OCI-LY3 (cell line): ENCODE data around the gene JAML.

Experiments
- H2AFZ ChIP-seq: fragments of 200-600, 300-600 bp; shearing (Covaris generic); 2 replicates; pipeline ENCODE4 v1.6.0; 2014; ENCODE audit warnings: antibody characterized with exemption, low read depth, low read length
- H3K27ac ChIP-seq: fragments of 200-600, 300-600 bp; sonication (generic); 2 replicates; pipeline ENCODE4 v1.5.1; 2014; ENCODE audit warnings: mild to moderate bottlenecking, low read length, moderate library complexity, mixed read lengths
- H3K27me3 ChIP-seq: fragments of 200-600, 300-600 bp; sonication (generic); 2 replicates; pipeline ENCODE4 v1.6.1; 2014; ENCODE audit warnings: low read depth, low read length, mixed read lengths
- H3K36me3 ChIP-seq: fragments of 200-600, 300-600 bp; sonication (generic); replicated peaks from 2 replicates; pipeline ENCODE3; 2014; ENCODE audit warnings: low read depth, low read length, mixed read lengths
- H3K4me1 ChIP-seq: fragments of 300-600, 200-600 bp; sonication (generic); 2 replicates; pipeline ENCODE4 v1.6.1; 2014; ENCODE audit warnings: low read length, mixed read lengths
- H3K4me2 ChIP-seq: fragments of 200-600, 300-600 bp; sonication (generic); 2 replicates; pipeline ENCODE4 v1.6.1; 2014; ENCODE audit warnings: low read length, mixed read lengths
- H3K4me3 ChIP-seq: fragments of 300-600, 200-600 bp; sonication (generic); 2 replicates; pipeline ENCODE4 v1.5.1; 2014; ENCODE audit warnings: antibody characterized with exemption, mild to moderate bottlenecking, low read length, moderate library complexity
- H3K79me2 ChIP-seq: fragments of 300-600, 200-600 bp; shearing (Covaris generic); 2 replicates; pipeline ENCODE4 v1.6.1; 2014; ENCODE audit warnings: mild to moderate bottlenecking, low read length, mixed read lengths
- H3K9ac ChIP-seq: fragments of 300-600, 200-600 bp; shearing (Covaris generic); 2 replicates; pipeline ENCODE4 v1.6.0; 2014; ENCODE audit warnings: mild to moderate bottlenecking, low read length, moderate library complexity
- H3K9me3 ChIP-seq: fragments of 200-600, 300-600 bp; shearing (Covaris generic); 2 replicates; pipeline ENCODE4 v1.6.1; 2014; ENCODE audit warnings: low read length, mixed read lengths; ENCODE audit not compliant: insufficient read depth
- H4K20me1 ChIP-seq: fragments of 200-600, 300-600 bp; sonication (generic); 2 replicates; pipeline ENCODE4 v1.6.1; 2016; ENCODE audit warnings: low read length, mixed read lengths; ENCODE audit not compliant: insufficient read depth
- EZH2phosphoT487 ChIP-seq: fragments of 200-600 bp; shearing (Covaris generic); IDR thresholded peaks from 2 replicates; pipeline ENCODE4 v1.6.1; 2018; ENCODE audit warnings: antibody characterized with exemption, mixed run types, low read depth
- TF ChIP-seq, protein P1 (sequence below): fragments of 200-600, 300-600 bp; sonication (generic); IDR thresholded peaks from 2 replicates; pipeline ENCODE4 v1.5.1; 2014; ENCODE audit warnings: antibody characterized with exemption, low read length, low read depth

JAML gene

DNA sequence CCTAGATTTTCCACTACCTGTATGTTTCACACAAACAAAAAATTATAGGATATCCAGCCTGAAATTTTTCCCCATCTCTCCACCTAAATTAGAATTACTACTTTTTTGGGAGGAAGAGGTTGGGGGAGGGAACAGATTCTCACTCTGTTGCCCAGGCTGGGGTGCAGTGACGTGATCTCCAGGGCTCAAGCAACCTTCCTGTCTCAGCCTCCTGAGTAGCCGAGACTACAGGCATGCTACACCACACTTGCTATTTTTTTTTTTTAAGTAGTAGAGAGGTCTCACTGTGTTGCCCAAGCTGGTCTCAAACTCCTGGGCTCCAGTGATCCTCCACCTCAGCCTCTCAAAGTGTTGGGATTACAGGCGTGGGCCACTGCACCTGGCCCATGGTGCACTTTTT is 9.5 kb downstream of the JAML start:
- H3K79me2 ChIP-seq, result no peaks in the 10 kb centered on the region
- H3K4me2 ChIP-seq, result peak overlapping the region; percentile 91
- peak overlapping the region; percentile 60 for H3K4me3 ChIP-seq
- no peaks in the 10 kb centered on the region for H3K36me3 ChIP-seq
- no peak overlapping the region for H3K9ac ChIP-seq
- peaks cover 36% of the 10 kb centered on the region for H3K27me3 ChIP-seq
- H3K27ac ChIP-seq, result no peak overlapping the region
- no peaks in the 10 kb centered on the region for H3K9me3 ChIP-seq
- TF ChIP-seq EZH2phosphoT487, result no peak
- TF ChIP-seq, protein P1, sequence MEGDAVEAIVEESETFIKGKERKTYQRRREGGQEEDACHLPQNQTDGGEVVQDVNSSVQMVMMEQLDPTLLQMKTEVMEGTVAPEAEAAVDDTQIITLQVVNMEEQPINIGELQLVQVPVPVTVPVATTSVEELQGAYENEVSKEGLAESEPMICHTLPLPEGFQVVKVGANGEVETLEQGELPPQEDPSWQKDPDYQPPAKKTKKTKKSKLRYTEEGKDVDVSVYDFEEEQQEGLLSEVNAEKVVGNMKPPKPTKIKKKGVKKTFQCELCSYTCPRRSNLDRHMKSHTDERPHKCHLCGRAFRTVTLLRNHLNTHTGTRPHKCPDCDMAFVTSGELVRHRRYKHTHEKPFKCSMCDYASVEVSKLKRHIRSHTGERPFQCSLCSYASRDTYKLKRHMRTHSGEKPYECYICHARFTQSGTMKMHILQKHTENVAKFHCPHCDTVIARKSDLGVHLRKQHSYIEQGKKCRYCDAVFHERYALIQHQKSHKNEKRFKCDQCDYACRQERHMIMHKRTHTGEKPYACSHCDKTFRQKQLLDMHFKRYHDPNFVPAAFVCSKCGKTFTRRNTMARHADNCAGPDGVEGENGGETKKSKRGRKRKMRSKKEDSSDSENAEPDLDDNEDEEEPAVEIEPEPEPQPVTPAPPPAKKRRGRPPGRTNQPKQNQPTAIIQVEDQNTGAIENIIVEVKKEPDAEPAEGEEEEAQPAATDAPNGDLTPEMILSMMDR, result no peak
- H4K20me1 ChIP-seq, result no peaks in the 10 kb centered on the region
- H3K4me1 ChIP-seq, result peaks cover 54% of the 10 kb centered on the region
- no peak overlapping the region for H2AFZ ChIP-seq

DNA sequence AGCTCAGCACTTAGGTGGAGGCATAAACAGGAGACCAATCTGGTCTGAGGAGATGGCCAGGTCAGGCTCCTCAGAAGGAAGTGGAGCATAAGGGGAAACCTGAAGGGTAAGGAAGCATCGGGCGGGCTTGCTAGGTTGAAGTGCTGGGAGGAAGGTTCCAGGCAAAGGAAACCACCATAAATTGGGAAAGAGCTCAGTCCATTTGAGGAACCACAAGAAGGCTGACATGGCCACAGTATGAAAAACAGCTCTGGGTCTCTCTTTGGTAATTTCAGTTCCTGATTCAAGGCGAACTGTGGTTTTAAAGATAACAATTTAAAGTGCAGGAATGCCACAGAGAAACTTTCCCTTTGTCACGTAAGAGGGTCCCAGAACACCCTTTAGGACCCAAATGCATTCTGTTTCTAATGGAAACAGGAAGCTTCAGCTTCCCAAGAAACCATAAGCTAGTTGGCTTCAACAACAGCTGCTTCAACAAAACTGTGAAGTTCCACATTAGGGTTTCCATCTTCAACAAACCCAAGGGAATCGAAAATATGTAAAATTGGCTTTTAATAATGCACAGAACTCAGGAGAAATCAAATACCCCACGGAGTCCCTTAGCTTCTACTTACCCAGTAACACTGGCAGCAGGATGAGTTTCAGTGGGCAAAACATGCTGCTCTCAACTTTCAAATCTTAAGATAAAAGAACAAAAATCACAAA is 10.4 kb downstream of the JAML start:
- H3K4me2 ChIP-seq, result peak overlapping the region; percentile 91
- no peak overlapping the region for H2AFZ ChIP-seq
- H3K36me3 ChIP-seq, result no peaks in the 10 kb centered on the region
- peaks cover 36% of the 10 kb centered on the region for H3K27me3 ChIP-seq
- H3K4me1 ChIP-seq, result peaks cover 54% of the 10 kb centered on the region
- H3K9me3 ChIP-seq, result no peaks in the 10 kb centered on the region
- H3K9ac ChIP-seq, result no peak overlapping the region; the same call in 1 of the 2 replicates
- H3K4me3 ChIP-seq, result peak overlapping the region; percentile 60
- TF ChIP-seq EZH2phosphoT487, result no peak
- TF ChIP-seq, protein P1, result no peak
- peak overlapping the region; percentile 42 for H3K27ac ChIP-seq
- no peaks in the 10 kb centered on the region for H4K20me1 ChIP-seq
- no peaks in the 10 kb centered on the region for H3K79me2 ChIP-seq

DNA sequence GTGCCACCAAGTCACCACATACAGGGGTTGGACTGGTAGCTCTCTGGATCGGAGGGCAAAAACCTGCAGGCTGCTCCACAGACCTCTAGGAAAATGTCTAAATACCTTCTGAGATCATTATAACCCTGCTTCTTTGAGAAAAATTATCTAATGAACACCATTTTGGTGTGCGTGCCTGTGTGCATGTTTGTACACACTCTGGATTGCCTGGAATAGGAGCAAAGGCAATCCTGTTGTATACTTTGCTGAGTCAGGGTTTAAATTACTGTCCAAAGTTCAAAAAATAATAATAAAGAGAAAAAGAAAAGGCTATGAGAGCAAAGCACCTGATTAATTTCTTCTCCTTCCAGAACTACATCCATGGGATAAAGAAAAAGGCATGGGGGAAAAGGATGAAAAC is 11.0 kb downstream of the JAML start:
- Histone ChIP-seq H3K4me2 (peak overlapping the region; percentile 91), H3K4me1 (peaks cover 60% of the 10 kb centered on the region), H3K9ac (no peak overlapping the region), H3K79me2 (no peaks in the 10 kb centered on the region), H3K36me3 (no peaks in the 10 kb centered on the region), H3K27ac (peak overlapping the region; percentile 42; the same call in 1 of the 2 replicates), H2AFZ (no peak overlapping the region), H3K9me3 (no peaks in the 10 kb centered on the region), H4K20me1 (no peaks in the 10 kb centered on the region), H3K4me3 (peak overlapping the region; percentile 60), H3K27me3 (peaks cover 33% of the 10 kb centered on the region)
- TF ChIP-seq EZH2phosphoT487, result no peak
- TF ChIP-seq, protein P1, result no peak

DNA sequence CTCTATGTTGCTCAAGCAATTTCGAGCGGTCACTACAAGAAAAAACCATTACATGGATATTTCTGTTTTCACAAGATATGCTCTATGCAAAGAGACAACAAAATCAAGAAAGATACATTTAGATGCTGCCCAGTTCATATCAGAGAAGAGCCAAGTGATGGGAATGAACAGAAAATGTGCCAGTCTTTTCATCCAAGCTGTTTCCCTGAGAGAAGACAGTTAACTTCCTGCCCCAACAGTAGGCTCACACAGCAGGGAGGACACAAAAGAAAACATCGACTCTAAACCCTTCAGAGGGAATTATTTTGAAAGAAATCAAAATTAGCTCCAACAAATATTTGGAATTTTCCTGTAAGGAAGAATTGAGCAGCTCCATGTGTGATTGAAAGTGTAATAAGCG is 11.6 kb downstream of the JAML start:
- Histone ChIP-seq H3K27me3 (peaks cover 38% of the 10 kb centered on the region), H3K79me2 (no peaks in the 10 kb centered on the region), H4K20me1 (no peaks in the 10 kb centered on the region), H3K4me1 (peaks cover 61% of the 10 kb centered on the region), H3K36me3 (no peaks in the 10 kb centered on the region), H3K27ac (no peak overlapping the region), H3K4me3 (no peak overlapping the region), H3K4me2 (no peak overlapping the region; the same call in 1 of the 2 replicates), H3K9me3 (no peaks in the 10 kb centered on the region), H2AFZ (no peak overlapping the region), H3K9ac (no peak overlapping the region)
- TF ChIP-seq EZH2phosphoT487, result no peak
- TF ChIP-seq, protein P1, result no peak
